GM19240 (cell line): ENCODE results near the gene TARS3.
A peak's percentile ranks its signal among the peaks of the same experiment; 100 is the strongest.
"Not testable (repeated sequence)": the region's sequence is repeated elsewhere in the genome, so short reads cannot be mapped to it uniquely, and the experiment has no call there.

Experiments
- DNase-seq: peaks from one replicate; pipeline ENCODE4 v3.0.0; 2011; ENCODE audit warnings: low spot score; ENCODE audit not compliant: insufficient read length

The TARS3 gene

GRCh38 chr15:101657171-101657570 lies 67.1 kb downstream of the TARS3 start:
- no peak for DNase-seq

- not testable (repeated sequence) for DNase-seq
Observed at GRCh38 chr15:101654624-101655337, 69.5 kb downstream of the TARS3 start.

DNA sequence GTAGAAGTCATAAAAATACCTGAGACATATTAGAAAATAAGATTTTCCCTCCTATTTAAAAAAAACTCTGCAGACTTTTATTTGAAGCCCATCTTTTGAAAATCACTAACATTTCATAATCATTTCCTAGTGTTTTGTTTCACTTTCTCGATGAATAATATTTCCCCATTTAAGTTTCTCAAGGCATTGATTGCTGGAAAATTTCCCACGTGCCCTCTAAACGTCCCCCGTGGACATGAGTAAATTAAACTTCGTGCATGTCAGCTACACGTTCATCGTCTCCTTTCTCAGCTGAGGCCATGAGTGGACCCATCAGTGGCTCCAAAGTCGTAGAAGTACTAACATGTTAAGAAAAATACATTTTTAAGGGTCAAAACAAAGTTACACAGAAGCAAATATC lies 70.1 kb downstream of the TARS3 start:
- DNase-seq = no peak

DNA sequence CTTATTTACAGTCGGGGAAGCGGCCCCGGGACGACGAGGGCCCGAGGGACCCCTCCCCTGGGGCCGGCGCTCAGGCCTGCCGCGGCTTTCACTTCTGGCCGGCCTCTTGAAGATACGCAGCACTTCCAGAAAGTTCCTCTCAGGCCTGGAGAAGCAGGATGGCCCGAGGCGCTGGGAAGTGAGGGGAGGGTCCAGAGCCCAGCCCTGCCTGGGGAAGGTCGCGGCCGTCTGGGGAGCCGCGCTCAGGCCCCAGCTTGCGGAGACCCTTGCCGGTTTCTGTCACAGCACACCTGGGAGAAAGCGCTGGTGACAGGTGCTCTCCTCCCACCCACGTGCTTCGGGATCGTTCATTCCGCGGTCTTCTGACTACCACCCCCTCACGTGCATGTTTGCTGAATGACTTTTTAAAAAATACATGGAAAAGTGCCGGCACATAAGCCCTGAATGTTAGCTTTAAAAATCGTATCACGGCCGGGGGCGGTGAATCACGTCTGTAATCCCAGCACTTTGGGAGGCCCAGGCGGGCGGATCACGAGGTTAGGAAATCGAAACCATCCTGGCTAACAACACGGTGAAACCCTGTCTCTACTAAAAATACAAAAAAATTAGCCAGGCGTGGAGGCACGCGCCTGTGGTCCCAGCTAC lies 71.4 kb downstream of the TARS3 start:
- DNase-seq = no peak

- DNase-seq = peak; percentile 76
Observed at GRCh38 chr15:101652098-101652785, 72.0 kb downstream of the TARS3 start, which contains the start of gene TM2D3. Gene TM2D3, minus strand, starts transcription at chr15:101652381. Its CDS starts 20 bp downstream, at chr15:101652361.

GRCh38 chr15:101651554-101652097 lies 72.6 kb downstream of the TARS3 start:
- DNase-seq = peak; percentile 30

DNA sequence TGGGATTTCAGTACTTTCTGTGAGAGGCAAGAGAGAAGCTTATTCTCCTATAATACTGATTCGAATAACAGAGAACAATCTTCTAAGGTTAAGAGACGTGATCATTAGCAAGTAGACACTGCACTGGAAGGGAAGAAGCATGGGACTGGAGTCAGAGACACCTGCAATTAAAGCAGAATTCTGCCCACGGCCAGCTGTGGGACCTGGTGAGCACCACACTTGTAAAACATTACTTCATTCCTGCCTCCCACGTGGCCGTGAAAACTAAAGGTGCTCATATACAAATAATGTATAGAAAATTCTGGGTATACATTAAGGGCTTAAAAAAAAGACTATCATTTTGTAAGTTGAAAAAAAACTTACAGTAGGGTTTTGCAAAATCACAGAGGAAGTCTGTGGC lies 74.1 kb downstream of the TARS3 start:
- no peak for DNase-seq

- no peak for DNase-seq
Observed at GRCh38 chr15:101648356-101648755, 75.9 kb downstream of the TARS3 start.

DNA sequence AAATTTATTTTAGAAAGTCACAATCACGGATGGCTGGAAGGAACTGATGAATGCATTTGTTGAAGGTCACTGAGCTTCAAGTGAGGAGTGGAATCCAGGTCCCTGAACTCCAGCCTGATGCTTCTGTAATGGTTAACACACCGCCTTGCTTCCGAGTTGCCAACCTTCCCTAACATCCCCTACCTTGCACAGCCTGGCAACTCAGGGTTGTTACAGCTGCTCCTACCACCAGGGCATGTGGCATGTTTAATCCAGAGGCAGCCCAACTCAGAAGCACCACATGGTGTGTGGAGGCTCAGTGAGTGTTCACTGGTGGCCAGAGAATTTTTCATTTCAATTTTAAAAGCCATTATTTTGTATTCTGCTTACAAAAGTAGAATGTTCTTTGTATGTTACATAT lies 77.0 kb downstream of the TARS3 start:
- no peak for DNase-seq

DNA sequence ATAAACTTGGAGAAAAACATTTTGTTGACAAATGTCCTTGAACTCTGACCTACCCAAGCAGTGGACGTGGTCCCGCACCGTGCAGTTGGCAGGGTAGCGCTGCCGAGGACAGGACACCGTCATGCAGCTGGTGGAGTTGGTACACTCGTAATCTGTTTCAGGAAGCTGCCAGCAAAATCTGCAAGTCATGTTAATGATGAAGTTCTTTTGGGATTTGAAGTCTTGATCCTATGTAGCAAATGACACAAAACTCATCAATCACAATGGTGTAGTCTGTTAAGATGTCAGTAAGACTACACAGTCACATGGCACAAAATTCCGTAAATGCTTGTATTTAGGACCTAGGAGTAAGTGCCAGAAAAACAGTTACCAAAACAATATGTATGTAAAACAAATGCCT lies 77.6 kb downstream of the TARS3 start:
- no peak for DNase-seq

DNA sequence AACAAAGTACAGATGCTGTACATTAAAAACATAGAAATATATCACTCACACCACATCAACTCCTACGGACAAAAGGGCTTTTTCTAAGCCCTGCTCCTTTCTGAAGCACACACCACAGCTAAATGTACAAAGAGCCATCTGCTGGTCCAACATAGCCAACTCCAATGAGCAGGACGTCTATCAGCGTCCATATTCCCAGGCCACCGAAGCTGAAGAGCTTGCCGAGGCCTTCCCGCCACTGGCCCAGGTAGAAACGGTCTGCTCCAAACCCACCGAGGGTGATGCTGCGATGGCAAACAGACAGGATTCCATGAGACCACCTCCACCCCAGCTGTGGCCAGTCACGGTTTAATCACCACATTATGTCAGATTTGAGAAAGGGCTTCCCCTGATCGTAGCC lies 81.9 kb downstream of the TARS3 start:
- no peak for DNase-seq

DNA sequence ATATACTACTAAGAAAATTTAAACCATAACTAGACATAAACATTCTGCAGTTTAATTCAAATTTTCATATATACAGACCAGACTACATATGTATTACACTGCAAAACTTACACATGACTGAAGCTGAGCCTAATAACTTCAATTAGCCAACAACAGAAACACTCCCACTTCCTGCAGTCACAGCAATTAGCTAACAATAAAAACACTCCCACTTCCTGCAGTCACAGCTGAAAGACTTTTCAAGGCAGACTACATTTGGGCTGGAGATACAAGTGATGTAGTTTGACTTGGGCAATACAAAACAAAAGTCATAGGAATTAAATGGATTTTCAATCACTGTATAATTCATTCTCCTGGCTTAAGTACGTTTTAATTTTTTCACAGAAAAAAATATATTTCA lies 82.4 kb downstream of the TARS3 start:
- DNase-seq = no peak

- peak; percentile 19 for DNase-seq
Observed at GRCh38 chr15:101641129-101641764, 83.0 kb downstream of the TARS3 start.

DNA sequence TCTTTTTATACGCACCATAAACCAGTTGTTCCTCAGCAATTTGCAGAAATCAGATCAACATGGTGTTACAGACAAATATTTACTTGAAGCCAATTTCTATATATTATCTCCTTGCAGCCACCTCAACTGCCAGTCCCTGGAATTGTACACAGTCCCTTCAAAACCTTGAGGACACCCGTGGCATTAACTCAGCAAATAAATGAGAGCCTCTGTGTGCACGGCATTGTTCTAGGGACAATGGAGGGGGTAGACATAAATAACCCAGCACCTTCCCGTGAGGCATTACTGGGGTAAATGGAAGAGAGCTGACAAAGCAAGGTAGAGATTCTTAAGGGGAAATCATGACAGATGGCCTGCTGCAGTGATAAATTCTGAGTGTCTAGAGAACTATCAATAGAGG lies 84.6 kb downstream of the TARS3 start:
- no peak for DNase-seq

DNA sequence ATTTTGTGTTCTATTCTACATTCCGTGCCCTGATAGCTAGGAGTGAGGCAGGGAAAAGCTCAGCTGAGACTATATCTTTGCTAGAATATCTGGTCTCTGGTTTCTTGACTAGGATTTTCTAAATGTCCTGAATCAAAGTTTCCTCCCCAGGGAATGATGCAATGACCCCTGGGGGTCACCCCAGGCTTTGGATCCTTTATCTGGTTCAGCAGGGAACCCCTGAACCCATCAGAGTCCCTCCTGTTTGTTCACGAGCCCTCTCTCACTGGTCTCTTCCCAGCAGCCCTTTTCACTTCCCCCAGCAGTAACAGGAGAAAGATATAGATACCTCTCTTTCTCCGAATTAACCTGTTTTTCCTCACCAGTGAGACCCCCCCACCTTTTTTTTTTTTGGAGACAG lies 86.4 kb downstream of the TARS3 start:
- DNase-seq = no peak

- no peak for DNase-seq
Observed at GRCh38 chr15:101637516-101637915, 86.8 kb downstream of the TARS3 start.

DNA sequence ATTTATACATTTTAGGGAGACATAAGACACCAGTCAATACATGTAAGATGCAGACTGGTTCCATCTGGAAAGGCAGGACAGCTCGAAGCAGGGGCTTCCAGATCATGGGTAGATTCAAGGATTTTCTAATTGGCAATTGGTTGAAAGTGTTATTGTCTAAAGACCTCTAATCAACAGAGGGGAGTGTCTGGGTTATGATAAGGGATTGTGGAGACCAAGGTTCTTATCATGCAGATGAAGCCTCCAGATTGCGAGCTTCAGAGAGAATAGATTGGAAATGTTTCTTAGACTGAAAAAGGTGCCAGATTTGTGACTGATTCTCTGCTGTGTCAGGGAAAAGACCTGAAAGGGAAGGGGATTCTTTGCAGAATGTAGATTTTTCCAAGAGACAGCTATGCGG lies 87.2 kb downstream of the TARS3 start:
- DNase-seq = no peak

GRCh38 chr15:101635944-101636727 lies 88.1 kb downstream of the TARS3 start:
- no peak for DNase-seq

DNA sequence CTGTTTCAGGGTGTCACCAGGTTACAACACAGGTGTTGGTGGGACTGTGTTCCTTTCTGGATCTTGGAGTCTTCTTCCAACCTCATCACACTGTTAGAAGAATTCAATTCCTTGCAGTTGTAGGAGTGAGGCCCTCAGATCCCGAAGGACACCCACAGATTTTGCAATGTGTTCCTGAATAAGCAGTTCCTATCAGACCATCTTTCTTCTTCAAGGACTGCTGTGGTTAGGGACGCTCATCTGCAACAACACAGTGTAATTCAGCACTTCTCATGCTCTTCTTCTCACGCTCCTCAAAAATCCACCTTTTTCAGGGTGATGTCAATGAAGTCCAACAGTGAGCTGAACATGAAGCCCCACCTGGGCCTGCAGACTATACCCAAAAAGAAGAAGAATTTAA lies 90.9 kb downstream of the TARS3 start:
- no peak for DNase-seq

GRCh38 chr15:101626729-101627128 lies 97.5 kb downstream of the TARS3 start:
- not testable (repeated sequence) for DNase-seq

GRCh38 chr15:101625980-101626379 lies 98.3 kb downstream of the TARS3 start:
- DNase-seq = no peak
